HAP-1 (cell line): Measurements from ENCODE around the gene CTNNBIP1.

Experiments used
- DNase-seq, 2 experiments: peaks; one replicate each; pipeline ENCODE4 v3.0.0-alpha.2; 2016 to 2020; ENCODE audit warnings: low spot score in 2 of 2
- H3K27me3 ChIP-seq: fragments of 250-450 bp; sonication (Bioruptor Pico); 2 replicates; pipeline ENCODE4 v1.5.1; 2020; ENCODE audit warnings: low read depth, mild to moderate bottlenecking, moderate library complexity
- H3K36me3 ChIP-seq: fragments of 250-450 bp; sonication (Bioruptor Pico); replicated peaks from 2 replicates; pipeline ENCODE4 v1.5.1; 2020; ENCODE audit warnings: mild to moderate bottlenecking
- H3K4me1 ChIP-seq: fragments of 250-450 bp; sonication (Bioruptor Pico); 2 replicates; pipeline ENCODE4 v1.5.1; 2020; ENCODE audit warnings: mild to moderate bottlenecking
- H3K4me3 ChIP-seq: fragments of 250-450 bp; sonication (Bioruptor Pico); 2 replicates; pipeline ENCODE4 v1.5.1; 2020; ENCODE audit warnings: mild to moderate bottlenecking, moderate library complexity
- H3K9me3 ChIP-seq: fragments of 250-450 bp; sonication (Bioruptor Pico); 2 replicates; pipeline ENCODE4 v1.5.1; 2020; ENCODE audit warnings: mild to moderate bottlenecking, moderate library complexity
- in situ Hi-C: fragments of 300-500 bp; cut with MboI; formaldehyde crosslinking; loops from 3 replicates; pipeline ENCODE4 v1.14.3; 2020; ENCODE audit warnings: low sequenced_read_pairs, inconsistent platforms, mixed read lengths

CTNNBIP1 gene

DNA sequence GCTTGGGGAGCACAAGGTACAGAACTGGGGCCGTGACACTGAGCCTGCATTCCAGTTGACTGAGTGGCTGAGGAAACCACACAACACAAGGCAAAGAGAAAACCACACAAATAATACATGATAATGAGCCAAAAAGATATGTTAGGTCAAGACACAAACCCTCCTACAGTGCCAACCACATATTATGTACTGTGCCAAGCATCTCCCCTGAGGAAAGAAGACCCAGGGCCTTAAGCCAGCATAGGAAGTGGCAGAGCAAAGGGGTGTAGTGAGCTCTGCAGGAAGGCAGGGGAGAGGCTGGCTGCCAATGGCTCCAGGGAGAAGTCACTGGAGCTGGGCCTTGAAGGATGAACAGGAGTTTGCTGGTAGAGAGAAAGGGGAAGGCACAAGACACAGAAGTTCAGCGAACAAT lies 28.2 kb downstream of the CTNNBIP1 start:
- H3K27me3 ChIP-seq = no peaks in the 10 kb centered on the region
- no peaks in the 10 kb centered on the region for H3K9me3 ChIP-seq
- in situ Hi-C loops = loop anchor here (10.0 kb wide), 1 partner anchor 63 kb away; the partner anchor contains the start of genes LZIC and NMNAT1
- no peak overlapping the region for H3K4me3 ChIP-seq
- no peaks in the 10 kb centered on the region for H3K4me1 ChIP-seq
- no peak for DNase-seq
- no peaks in the 10 kb centered on the region for H3K36me3 ChIP-seq

- Histone ChIP-seq H3K9me3 (no peaks in the 10 kb centered on the region), H3K4me3 (no peak overlapping the region), H3K27me3 (no peaks in the 10 kb centered on the region), H3K36me3 (no peaks in the 10 kb centered on the region), H3K4me1 (no peaks in the 10 kb centered on the region)
- DNase-seq = no peak
- in situ Hi-C loops = loop anchor here (10.0 kb wide), 1 partner anchor 546 kb away; no protein-coding TSS in a partner anchor
These were observed 31.7 kb downstream of the CTNNBIP1 start for GRCh38 chr1:9878404-9878803.

GRCh38 chr1:9877962-9878361 lies 32.1 kb downstream of the CTNNBIP1 start:
- H3K9me3 ChIP-seq = no peaks in the 10 kb centered on the region
- no peaks in the 10 kb centered on the region for H3K4me1 ChIP-seq
- no peak overlapping the region for H3K4me3 ChIP-seq
- DNase-seq = no peak
- in situ Hi-C loops = loop anchor here (10.0 kb wide), 1 partner anchor 547 kb away; no protein-coding TSS in a partner anchor
- no peaks in the 10 kb centered on the region for H3K36me3 ChIP-seq
- no peaks in the 10 kb centered on the region for H3K27me3 ChIP-seq

GRCh38 chr1:9875636-9876000 lies 34.5 kb downstream of the CTNNBIP1 start:
- H3K4me1 ChIP-seq = no peaks in the 10 kb centered on the region
- in situ Hi-C loops = loop anchor here (10.0 kb wide), 1 partner anchor 549 kb away; no protein-coding TSS in a partner anchor
- H3K36me3 ChIP-seq = no peaks in the 10 kb centered on the region
- H3K4me3 ChIP-seq = no peak overlapping the region
- H3K9me3 ChIP-seq = no peaks in the 10 kb centered on the region
- no peak for DNase-seq
- no peaks in the 10 kb centered on the region for H3K27me3 ChIP-seq

DNA sequence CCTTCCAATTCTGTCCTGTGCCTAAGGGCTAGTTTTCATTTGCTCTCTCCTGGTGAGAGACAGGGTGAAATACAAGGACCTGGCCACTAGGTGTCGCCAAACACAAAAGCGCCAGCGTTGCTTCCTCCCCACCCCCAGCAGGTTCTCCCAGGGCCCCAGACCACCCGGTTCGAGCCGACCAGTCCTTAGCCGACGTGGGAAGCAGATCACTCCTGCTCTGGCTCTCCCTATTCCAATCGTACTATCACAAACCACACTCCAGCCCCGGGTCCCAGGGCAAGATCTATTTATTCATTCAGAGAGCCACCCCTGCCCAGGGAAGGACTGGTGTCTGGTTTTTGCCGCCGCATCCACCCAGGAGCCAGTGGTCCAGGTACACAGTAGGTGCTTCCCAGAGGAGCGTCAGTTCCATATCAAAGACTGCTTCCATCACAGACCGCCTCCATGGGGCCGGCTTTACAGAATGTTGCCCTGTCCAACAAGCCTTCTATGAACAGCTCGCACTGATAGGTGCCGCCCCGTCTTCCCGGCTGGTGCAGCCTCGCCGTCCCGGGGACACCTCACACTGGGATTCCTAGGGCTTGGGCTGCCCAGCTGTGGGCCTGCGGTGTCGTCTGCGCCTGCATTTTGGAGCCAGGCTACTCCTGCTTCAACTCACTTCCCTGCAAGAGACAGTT lies 35.0 kb downstream of the CTNNBIP1 start:
- H3K9me3 ChIP-seq = no peaks in the 10 kb centered on the region
- no peaks in the 10 kb centered on the region for H3K27me3 ChIP-seq
- no peak overlapping the region for H3K4me3 ChIP-seq
- H3K36me3 ChIP-seq = no peaks in the 10 kb centered on the region
- peak; percentile 73 to 88 for DNase-seq
- no peaks in the 10 kb centered on the region for H3K4me1 ChIP-seq
- in situ Hi-C loops = loop anchor here (10.0 kb wide), 1 partner anchor 550 kb away; no protein-coding TSS in a partner anchor

DNA sequence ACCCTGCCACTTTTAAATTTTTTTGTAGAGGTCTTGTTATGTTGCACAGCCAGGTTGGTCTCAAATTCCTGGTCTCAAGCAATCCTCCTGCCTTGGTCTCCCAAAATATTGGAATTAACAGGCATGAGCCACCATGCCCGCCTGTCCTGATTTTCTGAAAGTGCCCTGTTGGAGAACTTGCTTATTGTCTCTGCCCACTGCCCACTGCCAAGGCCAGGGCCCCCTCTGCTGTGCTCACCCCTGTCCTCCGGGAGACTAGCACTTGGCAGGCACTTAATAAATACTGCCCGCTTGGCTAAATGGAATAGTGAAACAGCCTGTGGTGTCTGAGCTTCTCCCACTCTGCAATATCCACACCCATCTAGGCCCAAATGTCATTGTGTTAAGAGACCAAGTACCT lies 35.7 kb downstream of the CTNNBIP1 start:
- Histone ChIP-seq H3K36me3 (no peaks in the 10 kb centered on the region), H3K4me1 (no peaks in the 10 kb centered on the region), H3K4me3 (no peak overlapping the region), H3K27me3 (no peaks in the 10 kb centered on the region), H3K9me3 (no peaks in the 10 kb centered on the region)
- no peak for DNase-seq
- in situ Hi-C loops = loop anchor here (10.0 kb wide), 1 partner anchor 550 kb away; no protein-coding TSS in a partner anchor

- H3K27me3 ChIP-seq = no peaks in the 10 kb centered on the region
- DNase-seq = no peak
- H3K9me3 ChIP-seq = no peaks in the 10 kb centered on the region
- in situ Hi-C loops = loop anchor here (10.0 kb wide), 1 partner anchor 551 kb away; no protein-coding TSS in a partner anchor
- no peaks in the 10 kb centered on the region for H3K36me3 ChIP-seq
- H3K4me3 ChIP-seq = no peak overlapping the region
- H3K4me1 ChIP-seq = no peaks in the 10 kb centered on the region
These were observed 36.1 kb downstream of the CTNNBIP1 start for GRCh38 chr1:9873992-9874391.

GRCh38 chr1:9873385-9873784 lies 36.7 kb downstream of the CTNNBIP1 start:
- DNase-seq = no peak
- H3K4me1 ChIP-seq = no peaks in the 10 kb centered on the region
- no peak overlapping the region for H3K4me3 ChIP-seq
- H3K9me3 ChIP-seq = no peaks in the 10 kb centered on the region
- no peaks in the 10 kb centered on the region for H3K36me3 ChIP-seq
- no peaks in the 10 kb centered on the region for H3K27me3 ChIP-seq
- in situ Hi-C loops = loop anchor here (10.0 kb wide), 1 partner anchor 551 kb away; no protein-coding TSS in a partner anchor

DNA sequence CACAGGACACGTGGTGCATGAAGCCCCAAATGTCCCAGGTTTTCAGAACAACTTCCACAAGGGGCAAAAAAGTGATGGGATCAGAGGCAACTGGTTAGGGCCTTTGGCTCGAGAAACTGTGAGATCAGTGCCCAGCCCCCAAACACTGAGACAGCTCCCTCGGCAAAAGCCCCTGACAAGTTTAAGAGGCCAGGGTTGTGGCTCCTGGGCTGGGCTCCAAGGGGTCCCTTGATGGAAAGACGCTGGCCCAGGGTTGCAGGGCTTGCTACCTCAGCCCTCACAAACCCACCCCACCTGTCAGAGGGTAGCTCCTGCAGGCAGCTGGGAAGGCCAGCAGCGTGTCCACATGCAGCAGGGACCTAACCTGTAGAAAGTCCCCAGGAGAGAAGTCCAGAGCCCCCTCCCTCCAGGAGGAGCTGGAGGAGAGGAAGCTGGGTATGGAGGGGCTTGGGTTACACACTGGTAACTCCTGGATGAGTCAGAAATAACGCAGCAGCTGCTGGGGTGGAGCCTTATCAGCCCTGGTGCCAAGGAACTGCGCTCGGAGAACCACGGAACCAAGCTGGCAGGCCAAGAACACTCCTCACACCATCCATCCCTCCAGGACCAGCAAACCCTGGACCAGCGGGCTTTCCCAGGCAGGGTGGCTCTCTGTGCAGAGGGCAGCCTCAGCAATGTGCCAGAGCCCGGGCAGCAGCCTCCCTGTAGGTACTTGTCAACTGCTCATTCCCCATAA lies 37.5 kb downstream of the CTNNBIP1 start:
- in situ Hi-C loops = loop anchor here (10.0 kb wide), 1 partner anchor 552 kb away; no protein-coding TSS in a partner anchor
- Histone ChIP-seq H3K4me1 (no peaks in the 10 kb centered on the region), H3K36me3 (no peaks in the 10 kb centered on the region), H3K4me3 (no peak overlapping the region), H3K9me3 (no peaks in the 10 kb centered on the region), H3K27me3 (no peaks in the 10 kb centered on the region)
- DNase-seq = no peak

DNA sequence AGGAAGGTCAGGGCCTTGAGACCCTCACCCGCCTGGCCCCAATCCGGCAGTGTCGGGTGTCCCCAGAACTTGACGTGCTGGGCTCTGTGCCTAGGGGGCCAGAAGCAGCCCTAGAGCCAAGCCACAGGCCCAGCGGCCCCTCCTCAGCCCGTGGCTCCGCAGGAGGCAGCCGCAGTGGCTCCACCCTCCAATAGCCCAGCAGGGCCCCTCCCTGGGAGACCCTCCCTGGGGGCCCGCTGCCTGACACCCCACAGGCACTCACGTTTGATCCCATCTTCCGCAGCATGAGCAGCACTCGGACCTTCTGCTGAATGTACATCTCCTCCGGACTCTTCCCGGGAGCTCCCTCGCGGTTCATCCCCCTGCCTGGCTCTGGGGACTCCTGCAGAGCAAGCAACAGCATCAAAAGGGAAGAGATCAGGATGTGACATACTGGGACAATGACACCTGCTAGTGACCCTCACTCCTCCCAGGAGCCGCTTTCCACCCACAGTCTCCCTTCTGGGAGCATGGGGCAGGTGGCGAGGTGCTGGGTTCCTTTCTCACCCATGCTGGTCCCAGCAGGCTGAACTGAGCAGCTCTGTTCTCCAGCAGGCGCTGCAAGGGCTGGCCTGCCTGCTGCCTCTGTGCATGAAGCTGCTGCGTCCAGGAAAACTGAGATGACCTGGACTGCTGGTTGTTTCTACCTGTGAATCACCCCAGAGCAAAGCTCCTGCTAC lies 38.2 kb downstream of the CTNNBIP1 start:
- in situ Hi-C loops = loop anchor here (10.0 kb wide), 1 partner anchor 553 kb away; no protein-coding TSS in a partner anchor
- H3K27me3 ChIP-seq = no peaks in the 10 kb centered on the region
- H3K4me1 ChIP-seq = no peaks in the 10 kb centered on the region
- no peak overlapping the region for H3K4me3 ChIP-seq
- H3K9me3 ChIP-seq = no peaks in the 10 kb centered on the region
- DNase-seq = no peak
- H3K36me3 ChIP-seq = no peaks in the 10 kb centered on the region

DNA sequence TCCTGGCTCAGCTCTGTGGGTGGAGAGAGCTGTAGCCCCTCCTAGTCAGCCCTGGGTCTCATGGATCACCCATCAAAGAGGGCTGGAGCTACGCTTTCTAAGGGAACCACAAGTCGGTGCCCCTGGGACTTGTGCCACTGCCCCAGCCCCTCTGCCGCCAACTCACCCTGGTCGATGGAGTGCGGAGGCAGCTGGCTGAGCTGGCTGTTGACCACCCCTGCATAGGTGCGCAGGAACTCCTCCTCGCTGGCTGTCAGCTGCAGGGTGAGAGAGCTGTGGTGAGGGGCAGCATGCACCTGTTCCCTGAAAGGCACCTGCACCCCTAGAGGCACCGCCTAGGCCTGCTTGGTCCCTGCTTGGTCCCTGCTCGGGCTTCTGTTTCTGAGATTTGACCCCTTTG lies 39.0 kb downstream of the CTNNBIP1 start:
- Histone ChIP-seq H3K36me3 (no peaks in the 10 kb centered on the region), H3K27me3 (no peaks in the 10 kb centered on the region), H3K9me3 (no peaks in the 10 kb centered on the region), H3K4me3 (no peak overlapping the region), H3K4me1 (no peaks in the 10 kb centered on the region)
- DNase-seq = no peak
- in situ Hi-C loops = loop anchor here (10.0 kb wide), 1 partner anchor 554 kb away; no protein-coding TSS in a partner anchor

- Histone ChIP-seq H3K9me3 (no peaks in the 10 kb centered on the region), H3K4me1 (no peaks in the 10 kb centered on the region), H3K4me3 (no peak overlapping the region), H3K36me3 (no peaks in the 10 kb centered on the region), H3K27me3 (no peaks in the 10 kb centered on the region)
- no peak for DNase-seq
- in situ Hi-C loops = loop anchor here (10.0 kb wide), 1 partner anchor 554 kb away; no protein-coding TSS in a partner anchor
These were observed 39.5 kb downstream of the CTNNBIP1 start for GRCh38 chr1:9870572-9870971.

DNA sequence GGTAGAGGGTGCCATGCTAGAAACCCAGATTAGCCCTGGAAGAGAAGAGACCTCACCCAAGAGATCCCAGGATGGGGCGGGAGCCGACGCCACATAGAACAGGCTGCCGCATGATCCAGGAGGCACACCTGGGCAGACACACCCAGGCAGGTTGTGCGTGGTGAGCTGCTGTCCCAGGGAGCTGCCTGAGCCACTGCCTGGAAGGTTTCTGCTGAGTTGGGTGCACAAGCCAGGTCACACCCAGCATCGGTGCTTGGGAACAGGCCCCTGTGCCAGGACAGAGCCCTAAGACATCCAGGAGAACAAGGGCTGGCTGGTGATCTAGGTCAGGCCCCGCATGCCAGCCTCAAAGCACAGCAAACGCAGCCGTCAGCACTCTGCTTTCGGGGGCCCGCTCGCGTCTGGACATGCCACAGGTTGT lies 40.2 kb downstream of the CTNNBIP1 start:
- in situ Hi-C loops = loop anchor here (5.0 to 10.0 kb wide), 4 partner anchors 83 to 555 kb away; no protein-coding TSS in a partner anchor
- no peaks in the 10 kb centered on the region for H3K4me1 ChIP-seq
- H3K36me3 ChIP-seq = no peaks in the 10 kb centered on the region
- DNase-seq = no peak
- no peaks in the 10 kb centered on the region for H3K27me3 ChIP-seq
- no peak overlapping the region for H3K4me3 ChIP-seq
- H3K9me3 ChIP-seq = no peaks in the 10 kb centered on the region
